Colonic mucosa (tissue), 4 donors: ENCODE measurements around the gene ZNF211. TPM values are rescaled to one million over a fixed set of nuclear protein-coding genes. Genes with fewer than 3 reads are reported as not detected.

Source experiments
- DNase-seq: peaks from one replicate; pipeline ENCODE4 v3.0.0-alpha.2; 2020
- H3K27ac ChIP-seq: fragments of 200-600 bp; one replicate; pipeline ENCODE4 v1.8.0; 2021
- H3K27me3 ChIP-seq: fragments of 200-600 bp; one replicate; pipeline ENCODE4 v1.8.0; 2021
- H3K36me3 ChIP-seq: fragments of 200-600 bp; one replicate; pipeline ENCODE4 v1.8.0; 2021
- H3K4me1 ChIP-seq: fragments of 200-600 bp; one replicate; pipeline ENCODE4 v1.8.0; 2021; ENCODE audit warnings: mild to moderate bottlenecking
- H3K4me3 ChIP-seq: fragments of 200-600 bp; one replicate; pipeline ENCODE4 v1.8.0; 2021
- H3K9ac ChIP-seq, 2 donors: one replicate each; pipeline ENCODE4 v1.7.0; 2013; ENCODE audit warnings: control low read depth in 2 of 2, low read depth in 2 of 2, low read length in 2 of 2
- H3K9me3 ChIP-seq: fragments of 200-600 bp; one replicate; pipeline ENCODE4 v1.8.0; 2021
- intact Hi-C: fragments of 100-400 bp; cut with DNase I; formaldehyde crosslinking; loops from one replicate; pipeline ENCODE4 v1.14.1; 2022
- total RNA-seq, 2 donors: library from RNA; stranded (reverse); fragmentation: NEBNext Ultra II Directional in 1 of 2; extraction: Animal tissue kit (Norgen Biotek cat#: 25700) in 1 of 2; gene quantifications; one replicate each; pipeline ENCODE4 v1.2.1, GENCODE V29; 2021
- TF ChIP-seq, protein P1 (sequence below): fragments of 200-600 bp; IDR thresholded peaks from one replicate; pipeline ENCODE4 v1.8.0; 2022; ENCODE audit warnings: antibody characterized with exemption, mild to moderate bottlenecking
- donor health status: healthy.
- donor health status: DM: no; HTN: no; CAD: no.
- donor health status: DM: no; HTN: no; CAD: no.

Gene ZNF211
- total RNA-seq, 2 donors from 2014 or later = 6.0 to 6.1 TPM

DNA sequence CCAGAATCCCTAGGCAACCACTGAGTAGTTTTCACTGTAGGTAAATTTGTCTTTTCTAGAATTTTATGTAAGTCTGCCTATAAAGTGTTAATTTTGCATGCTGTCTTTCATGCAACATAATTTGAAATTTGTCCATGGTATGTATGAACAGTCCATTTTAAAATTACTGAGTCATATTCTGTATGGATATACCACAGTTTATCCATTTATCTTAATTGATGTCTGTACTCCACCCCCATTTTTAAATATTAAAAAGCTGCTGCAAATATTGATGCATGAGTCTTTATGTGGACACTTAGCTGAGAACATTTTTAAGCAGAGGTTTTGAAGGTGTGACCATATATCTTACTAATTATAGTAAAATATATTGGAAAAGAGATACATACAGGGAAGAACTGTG lies 9.9 kb upstream of the ZNF211 start:
- Histone ChIP-seq H3K27ac (no peak overlapping the region), H3K9me3 (peaks cover 35% of the 10 kb centered on the region), H3K9ac (no peak overlapping the region), H3K36me3 (peaks cover 32% of the 10 kb centered on the region), H3K27me3 (no peaks in the 10 kb centered on the region), H3K4me3 (no peak overlapping the region), H3K4me1 (no peaks in the 10 kb centered on the region)
- TF ChIP-seq, protein P1, sequence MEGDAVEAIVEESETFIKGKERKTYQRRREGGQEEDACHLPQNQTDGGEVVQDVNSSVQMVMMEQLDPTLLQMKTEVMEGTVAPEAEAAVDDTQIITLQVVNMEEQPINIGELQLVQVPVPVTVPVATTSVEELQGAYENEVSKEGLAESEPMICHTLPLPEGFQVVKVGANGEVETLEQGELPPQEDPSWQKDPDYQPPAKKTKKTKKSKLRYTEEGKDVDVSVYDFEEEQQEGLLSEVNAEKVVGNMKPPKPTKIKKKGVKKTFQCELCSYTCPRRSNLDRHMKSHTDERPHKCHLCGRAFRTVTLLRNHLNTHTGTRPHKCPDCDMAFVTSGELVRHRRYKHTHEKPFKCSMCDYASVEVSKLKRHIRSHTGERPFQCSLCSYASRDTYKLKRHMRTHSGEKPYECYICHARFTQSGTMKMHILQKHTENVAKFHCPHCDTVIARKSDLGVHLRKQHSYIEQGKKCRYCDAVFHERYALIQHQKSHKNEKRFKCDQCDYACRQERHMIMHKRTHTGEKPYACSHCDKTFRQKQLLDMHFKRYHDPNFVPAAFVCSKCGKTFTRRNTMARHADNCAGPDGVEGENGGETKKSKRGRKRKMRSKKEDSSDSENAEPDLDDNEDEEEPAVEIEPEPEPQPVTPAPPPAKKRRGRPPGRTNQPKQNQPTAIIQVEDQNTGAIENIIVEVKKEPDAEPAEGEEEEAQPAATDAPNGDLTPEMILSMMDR = no peak
- intact Hi-C loops = no loop called here
- no peak for DNase-seq

DNA sequence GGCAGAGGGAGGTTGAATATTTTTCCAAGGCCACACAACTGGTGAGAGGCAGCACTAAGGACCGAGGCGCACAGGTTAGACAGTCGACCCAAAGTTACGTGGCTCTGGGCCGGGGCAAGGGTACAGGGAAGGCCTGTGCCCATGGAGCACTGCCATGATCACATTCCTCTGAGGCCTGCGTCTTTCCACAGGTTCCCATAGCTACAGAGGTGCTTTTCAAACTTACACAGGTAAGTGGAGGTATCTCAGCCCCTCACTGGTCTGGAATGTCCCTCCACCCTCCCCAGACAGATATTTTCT lies 814 bp downstream of the ZNF211 start:
- no peaks in the 10 kb centered on the region for H3K4me1 ChIP-seq
- H3K9me3 ChIP-seq = no peaks in the 10 kb centered on the region
- no peak for DNase-seq
- H3K36me3 ChIP-seq = peaks cover 4% of the 10 kb centered on the region
- H3K4me3 ChIP-seq = peak overlapping the region; percentile 97
- H3K9ac ChIP-seq = peak overlapping the region in 1 of 2 donors; percentile 81
- H3K27ac ChIP-seq = no peak overlapping the region
- TF ChIP-seq, protein P1 = no peak
- H3K27me3 ChIP-seq = no peaks in the 10 kb centered on the region
- intact Hi-C loops = no loop called here

DNA sequence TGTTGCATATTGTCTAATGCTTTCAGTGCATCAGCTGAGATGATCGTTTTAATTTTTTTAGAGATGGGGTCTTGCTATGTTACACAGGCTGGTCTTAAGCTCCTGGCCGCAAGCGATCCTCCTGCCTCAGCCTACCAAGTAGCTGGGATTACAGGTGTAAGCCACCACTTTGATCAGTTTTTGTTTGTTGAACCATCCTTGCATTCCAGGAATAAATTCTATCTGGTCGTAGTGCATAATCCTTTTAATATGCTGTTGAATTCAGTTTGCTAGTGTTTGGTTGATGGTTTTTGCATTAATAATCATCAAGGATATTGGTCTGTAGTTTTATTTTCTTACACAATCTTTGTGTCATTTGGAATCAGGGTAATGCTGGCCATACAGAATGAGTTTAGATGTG lies 4.4 kb downstream of the ZNF211 start:
- no peak for DNase-seq
- H3K9ac ChIP-seq = no peak overlapping the region
- intact Hi-C loops = no loop called here
- H3K36me3 ChIP-seq = peaks cover 29% of the 10 kb centered on the region
- no peaks in the 10 kb centered on the region for H3K27me3 ChIP-seq
- H3K9me3 ChIP-seq = no peaks in the 10 kb centered on the region
- H3K4me1 ChIP-seq = no peaks in the 10 kb centered on the region
- no peak overlapping the region for H3K4me3 ChIP-seq
- TF ChIP-seq, protein P1 = no peak
- H3K27ac ChIP-seq = no peak overlapping the region

DNA sequence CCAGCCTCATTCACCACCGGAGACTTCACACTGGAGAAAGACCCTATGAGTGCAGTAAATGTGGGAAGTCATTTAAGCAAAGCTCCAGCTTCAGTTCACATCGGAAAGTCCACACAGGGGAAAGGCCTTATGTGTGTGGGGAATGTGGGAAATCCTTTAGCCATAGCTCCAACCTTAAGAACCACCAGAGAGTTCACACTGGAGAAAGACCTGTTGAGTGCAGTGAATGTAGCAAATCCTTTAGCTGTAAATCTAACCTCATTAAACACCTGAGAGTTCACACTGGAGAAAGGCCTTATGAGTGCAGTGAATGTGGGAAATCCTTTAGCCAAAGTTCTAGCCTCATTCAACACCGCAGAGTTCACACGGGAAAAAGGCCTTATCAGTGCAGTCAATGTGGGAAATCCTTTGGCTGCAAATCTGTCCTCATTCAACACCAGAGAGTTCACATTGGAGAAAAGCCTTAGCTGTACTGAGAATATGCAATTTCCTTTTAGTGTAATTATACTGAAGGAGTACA lies 8.8 kb downstream of the ZNF211 start:
- no peak for DNase-seq
- H3K9me3 ChIP-seq = no peaks in the 10 kb centered on the region
- H3K27ac ChIP-seq = no peak overlapping the region
- H3K36me3 ChIP-seq = peaks cover 26% of the 10 kb centered on the region
- no peak overlapping the region for H3K4me3 ChIP-seq
- intact Hi-C loops = no loop called here
- TF ChIP-seq, protein P1 = no peak
- H3K4me1 ChIP-seq = no peaks in the 10 kb centered on the region
- no peak overlapping the region for H3K9ac ChIP-seq
- no peaks in the 10 kb centered on the region for H3K27me3 ChIP-seq

DNA sequence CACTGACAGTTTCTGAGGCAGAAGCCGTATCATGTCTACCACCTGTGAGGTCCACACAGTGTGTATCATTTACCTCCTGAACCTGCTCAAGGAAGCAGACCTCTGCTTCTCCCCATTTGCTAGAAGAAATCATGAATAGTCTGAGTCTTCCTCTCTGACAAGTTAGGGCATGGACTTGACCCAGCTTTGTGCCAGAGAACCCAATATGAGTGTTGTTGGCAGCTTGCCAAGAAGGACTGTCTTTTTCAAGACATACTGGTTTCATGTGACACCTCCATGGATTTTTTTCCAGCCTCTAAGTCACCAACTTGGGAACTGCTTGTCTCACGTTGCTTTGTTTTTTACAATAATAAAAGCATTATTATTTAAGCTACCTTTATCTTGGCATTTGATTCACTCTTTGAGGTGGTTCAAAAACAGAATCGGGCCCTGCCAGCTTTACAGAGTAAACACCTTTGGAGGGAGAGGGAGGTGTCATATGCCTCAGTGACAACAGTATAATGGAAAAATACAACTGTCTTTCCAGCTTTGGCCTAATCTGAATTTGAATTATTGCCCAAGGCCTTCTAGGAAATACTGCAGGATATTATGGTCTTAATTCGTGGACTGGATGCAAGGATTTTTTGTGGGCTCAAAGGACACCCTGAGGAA lies 9.6 kb downstream of the ZNF211 start:
- DNase-seq = no peak
- intact Hi-C loops = no loop called here
- Histone ChIP-seq H3K4me3 (no peak overlapping the region), H3K27ac (no peak overlapping the region), H3K9ac (no peak overlapping the region), H3K36me3 (peaks cover 26% of the 10 kb centered on the region), H3K27me3 (no peaks in the 10 kb centered on the region), H3K9me3 (no peaks in the 10 kb centered on the region), H3K4me1 (no peaks in the 10 kb centered on the region)
- TF ChIP-seq, protein P1 = no peak
